Fibroblast of lung (primary cell): ENCODE data around the gene AKT2. TPM values are rescaled to one million over a fixed set of nuclear protein-coding genes. Genes with fewer than 3 reads are reported as not detected.

Source experiments
- DNase-seq, 2 donors: peaks; one replicate each; pipeline versions ENCODE4 v3.0.0 to v3.0.0-alpha.2; 2010; ENCODE audit warnings: low read depth in 2 of 2
- H2AFZ ChIP-seq: 2 replicates; pipeline ENCODE4 v1.5.1; 2012; ENCODE audit warnings: low read length, control low read depth, inconsistent platforms
- H3K27ac ChIP-seq: 2 replicates; pipeline ENCODE4 v1.5.1; 2011; ENCODE audit warnings: low read length, control low read depth; ENCODE audit not compliant: insufficient read depth
- H3K27me3 ChIP-seq: 2 replicates; pipeline ENCODE4 v1.5.1; 2011; ENCODE audit warnings: mild to moderate bottlenecking, low read length; ENCODE audit not compliant: control insufficient read depth, insufficient read depth
- H3K36me3 ChIP-seq: 2 replicates; pipeline ENCODE4 v1.5.1; 2011; ENCODE audit warnings: low read length; ENCODE audit not compliant: control insufficient read depth, insufficient read depth
- H3K4me1 ChIP-seq: 2 replicates; pipeline ENCODE4 v1.5.1; 2011; ENCODE audit warnings: low read length; ENCODE audit not compliant: control insufficient read depth, insufficient read depth; ENCODE audit errors: extremely low read depth
- H3K4me2 ChIP-seq: 2 replicates; pipeline ENCODE4 v1.5.1; 2011; ENCODE audit warnings: low read length, control low read depth; ENCODE audit not compliant: insufficient read depth; ENCODE audit errors: extremely low read depth
- H3K4me3 ChIP-seq, 4 experiments: fragments of 200-600 bp in 1 of 4; sonication (generic) in 1 of 4; replicated peaks in 1 of 4; 2 replicates each; pipeline ENCODE4 v1.5.1; 2011 to 2016; ENCODE audit warnings: low read length in 4 of 4, low read depth in 3 of 4, mild to moderate bottlenecking in 3 of 4, control low read depth in 2 of 4, inconsistent platforms in 1 of 4, mixed read lengths in 1 of 4; ENCODE audit not compliant: insufficient read depth in 1 of 4; ENCODE audit errors: control extremely low read depth in 1 of 4
- H3K79me2 ChIP-seq: 2 replicates; pipeline ENCODE4 v1.5.1; 2012; ENCODE audit warnings: mild to moderate bottlenecking, low read length, inconsistent platforms; ENCODE audit not compliant: control insufficient read depth, insufficient read depth
- H3K9ac ChIP-seq: 2 replicates; pipeline ENCODE4 v1.5.1; 2011; ENCODE audit warnings: mild to moderate bottlenecking, low read length, control low read depth; ENCODE audit not compliant: insufficient read depth
- H3K9me3 ChIP-seq: 2 replicates; pipeline ENCODE4 v1.5.1; 2012; ENCODE audit warnings: low read depth, low read length; ENCODE audit not compliant: control insufficient read depth, insufficient read depth
- H4K20me1 ChIP-seq: 2 replicates; pipeline ENCODE4 v1.5.1; 2011; ENCODE audit warnings: low read length; ENCODE audit not compliant: control insufficient read depth, insufficient read depth; ENCODE audit errors: extremely low read depth
- EZH2 ChIP-seq: IDR thresholded peaks from 2 replicates; pipeline ENCODE4 v1.5.1; 2012; ENCODE audit warnings: low read length, control low read depth, mild to moderate bottlenecking; ENCODE audit errors: missing control alignments
- polyA plus RNA-seq, 2 donors: library from polyadenylated mRNA; depleted of rRNA in 1 of 2; stranded (reverse) in 1 of 2; unstranded in 1 of 2; fragments of >200 nt; gene quantifications; 2 replicates each; pipeline ENCODE4 v1.2.1, GENCODE V29; 2011 to 2012; ENCODE audit warnings: missing spikeins in 1 of 2
- total RNA-seq: library from RNA; depleted of rRNA; stranded (reverse); fragments of >200 nt; gene quantifications from 2 replicates; pipeline ENCODE4 v1.2.1, GENCODE V29; 2014
- TF ChIP-seq, protein P1 (sequence below), 2 donors: IDR thresholded peaks in 1 of 2; conservative IDR thresholded peaks in 1 of 2; 1 replicate in 1 of 2; 2 replicates in 1 of 2; pipeline ENCODE4 v1.5.1; 2011 to 2012; ENCODE audit warnings: low read length in 2 of 2, control low read depth in 1 of 2, inconsistent platforms in 1 of 2, low read depth in 1 of 2, mild to moderate bottlenecking in 1 of 2

Gene AKT2
- total and polyA plus RNA-seq, 2 donors (not counting 1 experiment from before 2014, with no cell fraction given), result 76.0 to 81.5 TPM

DNA sequence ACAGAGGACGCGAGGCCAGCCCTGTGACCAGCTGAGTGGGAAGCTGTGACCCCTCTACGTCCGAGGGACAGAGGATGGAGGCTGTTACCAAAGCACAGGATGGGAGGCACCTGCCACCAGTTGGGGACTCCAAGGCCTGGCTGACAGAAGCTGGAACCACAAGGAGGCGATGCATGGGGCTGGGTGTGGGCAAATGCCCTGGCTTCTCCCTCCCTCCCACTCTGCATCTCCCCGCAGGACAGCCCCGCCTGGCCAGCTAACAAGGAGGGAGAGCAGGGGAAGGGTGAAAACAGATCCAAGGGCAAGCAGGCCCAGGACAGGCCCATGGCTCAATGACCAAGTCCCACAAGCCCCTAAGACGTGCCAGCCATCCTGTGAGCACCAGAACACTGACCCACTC, 28.6 kb downstream of the AKT2 start:
- Histone ChIP-seq H3K36me3 (peaks cover 13% of the 10 kb centered on the region), H2AFZ (no peak overlapping the region), H3K27ac (no peak overlapping the region), H3K27me3 (no peaks in the 10 kb centered on the region), H3K9ac (no peak overlapping the region), H3K9me3 (no peaks in the 10 kb centered on the region), H3K4me2 (no peak overlapping the region), H3K4me3 (no peak overlapping the region), H4K20me1 (peaks cover 2% of the 10 kb centered on the region), H3K4me1 (no peaks in the 10 kb centered on the region), H3K79me2 (peaks cover 11% of the 10 kb centered on the region)
- TF ChIP-seq, protein P1, sequence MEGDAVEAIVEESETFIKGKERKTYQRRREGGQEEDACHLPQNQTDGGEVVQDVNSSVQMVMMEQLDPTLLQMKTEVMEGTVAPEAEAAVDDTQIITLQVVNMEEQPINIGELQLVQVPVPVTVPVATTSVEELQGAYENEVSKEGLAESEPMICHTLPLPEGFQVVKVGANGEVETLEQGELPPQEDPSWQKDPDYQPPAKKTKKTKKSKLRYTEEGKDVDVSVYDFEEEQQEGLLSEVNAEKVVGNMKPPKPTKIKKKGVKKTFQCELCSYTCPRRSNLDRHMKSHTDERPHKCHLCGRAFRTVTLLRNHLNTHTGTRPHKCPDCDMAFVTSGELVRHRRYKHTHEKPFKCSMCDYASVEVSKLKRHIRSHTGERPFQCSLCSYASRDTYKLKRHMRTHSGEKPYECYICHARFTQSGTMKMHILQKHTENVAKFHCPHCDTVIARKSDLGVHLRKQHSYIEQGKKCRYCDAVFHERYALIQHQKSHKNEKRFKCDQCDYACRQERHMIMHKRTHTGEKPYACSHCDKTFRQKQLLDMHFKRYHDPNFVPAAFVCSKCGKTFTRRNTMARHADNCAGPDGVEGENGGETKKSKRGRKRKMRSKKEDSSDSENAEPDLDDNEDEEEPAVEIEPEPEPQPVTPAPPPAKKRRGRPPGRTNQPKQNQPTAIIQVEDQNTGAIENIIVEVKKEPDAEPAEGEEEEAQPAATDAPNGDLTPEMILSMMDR (conservative IDR thresholded peaks at IDR 0.05 in 1 of 2, IDR thresholded peaks at IDR 0.05 in 1 of 2; ENCODE audit: low read depth in 1 of 2, low read length in 2 of 2), result no peak
- no peak for TF ChIP-seq EZH2
- DNase-seq, result no peak

DNA sequence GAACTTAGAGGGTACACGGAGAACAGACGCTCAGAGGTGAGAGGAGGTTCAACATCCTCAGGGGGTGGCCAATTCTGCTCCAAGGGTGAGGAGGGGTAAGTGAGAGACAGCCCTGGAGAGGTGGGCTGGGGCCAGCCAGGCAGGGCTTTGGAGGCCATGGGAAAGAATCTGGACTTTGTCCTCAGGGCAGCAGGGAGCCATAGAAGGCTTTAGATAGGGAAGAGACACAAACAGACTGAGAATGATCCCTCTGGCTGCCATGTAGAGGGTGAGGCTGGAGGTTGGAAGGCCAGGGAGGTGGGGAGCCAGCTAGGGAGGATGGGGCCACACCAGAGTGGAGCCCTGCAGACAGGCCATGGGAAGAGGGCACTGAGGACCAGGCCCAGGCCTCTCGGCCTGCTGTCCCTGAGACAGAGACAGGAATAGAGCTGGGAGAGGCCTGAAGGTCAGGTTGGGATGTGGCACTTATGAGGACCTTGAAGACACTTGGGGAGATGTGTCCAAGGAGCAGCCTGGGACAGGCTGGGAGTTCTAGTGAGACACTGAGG, 29.5 kb downstream of the AKT2 start:
- Histone ChIP-seq H3K4me1 (no peaks in the 10 kb centered on the region), H3K4me3 (no peak overlapping the region), H3K79me2 (peaks cover 11% of the 10 kb centered on the region), H3K27me3 (no peaks in the 10 kb centered on the region), H3K27ac (no peak overlapping the region), H4K20me1 (peaks cover 2% of the 10 kb centered on the region), H3K36me3 (peaks cover 13% of the 10 kb centered on the region), H3K9me3 (no peaks in the 10 kb centered on the region), H3K4me2 (no peak overlapping the region), H3K9ac (no peak overlapping the region), H2AFZ (no peak overlapping the region)
- DNase-seq, result no peak
- no peak for TF ChIP-seq EZH2
- TF ChIP-seq, protein P1 (conservative IDR thresholded peaks at IDR 0.05 in 1 of 2, IDR thresholded peaks at IDR 0.05 in 1 of 2; ENCODE audit: low read depth in 1 of 2, low read length in 2 of 2), result no peak

DNA sequence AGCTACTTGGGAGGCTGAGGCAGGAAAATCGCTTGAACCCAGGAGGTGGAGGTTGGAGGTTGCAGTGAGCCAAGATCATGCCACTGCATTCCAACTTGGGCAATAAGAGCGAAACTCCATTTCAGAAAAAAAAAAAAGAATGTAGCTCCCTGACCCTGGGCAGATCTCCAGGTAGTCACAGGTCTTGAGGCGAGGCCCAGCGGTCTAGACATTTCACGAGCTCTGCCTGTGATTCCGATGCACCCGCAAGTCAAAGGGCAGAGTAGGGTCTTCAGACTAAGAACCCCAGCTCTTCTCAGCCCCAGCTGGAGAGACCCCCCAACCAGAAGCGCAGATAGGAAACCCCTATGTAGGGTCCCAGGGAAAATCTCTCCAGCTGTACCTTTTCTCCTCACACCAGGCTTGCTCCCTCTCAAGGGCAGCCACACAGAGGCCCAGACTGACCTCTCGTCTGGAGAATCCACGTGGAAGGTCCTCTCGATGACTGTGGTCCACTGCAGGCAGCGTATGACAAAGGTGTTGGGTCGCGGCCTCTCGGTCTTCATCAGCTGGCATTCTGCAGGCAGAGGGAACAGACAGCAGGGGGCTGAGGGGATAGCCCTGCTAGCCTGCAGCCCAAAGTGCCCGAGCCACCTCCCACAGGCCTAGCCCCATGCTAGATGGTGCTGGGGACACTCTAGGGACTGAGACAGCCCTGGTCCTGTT, 30.3 kb downstream of the AKT2 start:
- H3K27ac ChIP-seq, result no peak overlapping the region
- H3K9me3 ChIP-seq, result no peaks in the 10 kb centered on the region
- no peak overlapping the region for H3K4me3 ChIP-seq
- H3K79me2 ChIP-seq, result peaks cover 11% of the 10 kb centered on the region
- H2AFZ ChIP-seq, result no peak overlapping the region
- TF ChIP-seq EZH2, result no peak
- TF ChIP-seq, protein P1 (conservative IDR thresholded peaks at IDR 0.05 in 1 of 2, IDR thresholded peaks at IDR 0.05 in 1 of 2; ENCODE audit: low read depth in 1 of 2, low read length in 2 of 2), result no peak
- no peak overlapping the region for H3K9ac ChIP-seq
- H3K36me3 ChIP-seq, result peaks cover 13% of the 10 kb centered on the region
- no peak for DNase-seq
- H3K27me3 ChIP-seq, result no peaks in the 10 kb centered on the region
- H3K4me2 ChIP-seq, result no peak overlapping the region
- H3K4me1 ChIP-seq, result no peaks in the 10 kb centered on the region
- peaks cover 2% of the 10 kb centered on the region for H4K20me1 ChIP-seq
